OCI-LY7 (cell line): Measurements from ENCODE around the gene KCNN3. TPM values are rescaled to one million over a fixed set of nuclear protein-coding genes. Genes with fewer than 3 reads are reported as not detected.

Source experiments
- BruUV-seq: library from RNA; stranded (reverse); fragments of 400-500 nt; replicated peaks from 2 replicates; lab custom pipeline; 2021; lab: Mats Ljungman, UMichigan
- CTCF ChIA-PET: fragments of 300-600 bp; sonication (Branson Sonifier 250); formaldehyde crosslinking; loops from one replicate; lab custom pipeline; 2022; ENCODE audit warnings: antibody characterized with exemption; ENCODE audit not compliant: unreplicated experiment; lab: Charles Lee
- POLR2A ChIA-PET: fragments of 300-600 bp; sonication (Branson Sonifier 250); formaldehyde crosslinking; loops from one replicate; lab custom pipeline; 2022; ENCODE audit warnings: antibody characterized with exemption; lab: Charles Lee
- DNase-seq: peaks from one replicate; pipeline ENCODE4 v3.0.0-alpha.2; 2015; ENCODE audit warnings: low spot score
- H2AFZ ChIP-seq: fragments of 200-600 bp; sonication (generic), shearing (Covaris generic); 2 replicates; pipeline ENCODE4 v1.6.1; 2014; ENCODE audit warnings: mild to moderate bottlenecking, antibody characterized with exemption, low read length, moderate library complexity
- H3K27ac ChIP-seq: fragments of 200-600 bp; sonication (generic); 2 replicates; pipeline ENCODE4 v1.5.1; 2014; ENCODE audit warnings: mixed run types, low read depth, mild to moderate bottlenecking, moderate library complexity, low read length, inconsistent platforms; ENCODE audit not compliant: poor library complexity, severe bottlenecking
- H3K36me3 ChIP-seq: fragments of 200-600 bp; sonication (generic); 2 replicates; pipeline ENCODE4 v1.6.1; 2014; ENCODE audit warnings: mild to moderate bottlenecking, antibody characterized with exemption, low read length, moderate library complexity, mixed read lengths; ENCODE audit not compliant: insufficient read depth
- H3K4me1 ChIP-seq: fragments of 200-600 bp; sonication (generic); 2 replicates; pipeline ENCODE4 v1.5.1; 2014; ENCODE audit warnings: mild to moderate bottlenecking, low read length; ENCODE audit not compliant: insufficient read depth, poor library complexity, severe bottlenecking
- H3K4me2 ChIP-seq: fragments of 200-600 bp; sonication (generic); 2 replicates; pipeline ENCODE4 v1.6.1; 2014; ENCODE audit warnings: mild to moderate bottlenecking, low read length
- H3K4me3 ChIP-seq: fragments of 200-600 bp; sonication (generic); 2 replicates; pipeline ENCODE4 v1.5.1; 2014; ENCODE audit warnings: mild to moderate bottlenecking, low read depth, low read length; ENCODE audit not compliant: poor library complexity, severe bottlenecking
- H3K79me2 ChIP-seq: fragments of 200-600 bp; sonication (generic); 2 replicates; pipeline ENCODE4 v1.6.1; 2016; ENCODE audit warnings: low read depth, mild to moderate bottlenecking, low read length, moderate library complexity, mixed read lengths; ENCODE audit not compliant: insufficient read depth
- H3K9me2 ChIP-seq: fragments of 200-600 bp; sonication (generic); 2 replicates; pipeline ENCODE4 v1.6.1; 2016; ENCODE audit warnings: mild to moderate bottlenecking, low read length, mixed read lengths; ENCODE audit not compliant: insufficient read depth
- H3K9me3 ChIP-seq: fragments of 200-600 bp; sonication (generic); 2 replicates; pipeline ENCODE4 v1.6.1; 2014; ENCODE audit warnings: mild to moderate bottlenecking, mixed run types, low read length, mixed read lengths
- H4K20me1 ChIP-seq: fragments of 200-600 bp; sonication (generic); 2 replicates; pipeline ENCODE4 v1.6.1; 2014; ENCODE audit warnings: mild to moderate bottlenecking, antibody characterized with exemption, low read length, moderate library complexity, mixed read lengths; ENCODE audit not compliant: insufficient read depth
- EZH2phosphoT487 ChIP-seq: fragments of 200-600 bp; sonication (generic); IDR thresholded peaks from 2 replicates; pipeline ENCODE4 v1.6.1; 2018; ENCODE audit warnings: low read depth, borderline replicate concordance, mild to moderate bottlenecking, mixed run types, antibody characterized with exemption, low read length, moderate library complexity, mixed read lengths
- intact Hi-C: fragments of 100-400 bp; cut with micrococcal nuclease; formaldehyde crosslinking; loops from one replicate; pipeline ENCODE4 v1.10.0; 2022; ENCODE audit not compliant: unreplicated experiment
- total RNA-seq, 2 experiments: library from RNA; depleted of rRNA in 1 of 2; stranded (reverse); fragments of >200 nt in 1 of 2; shearing (Covaris generic) in 1 of 2; gene quantifications; 2 replicates each; pipeline ENCODE4 v1.2.3, GENCODE V29; 2014 to 2022
- TF ChIP-seq, protein P1 (sequence below): fragments of 200-600 bp; sonication (generic); conservative IDR thresholded peaks from 2 replicates; pipeline ENCODE4 v1.5.1; 2014; ENCODE audit warnings: mild to moderate bottlenecking, antibody characterized with exemption, low read length, moderate library complexity, mixed read lengths

KCNN3 gene
- total RNA-seq, 2 experiments from 2014 or later: 14.8 to 50.8 TPM

DNA sequence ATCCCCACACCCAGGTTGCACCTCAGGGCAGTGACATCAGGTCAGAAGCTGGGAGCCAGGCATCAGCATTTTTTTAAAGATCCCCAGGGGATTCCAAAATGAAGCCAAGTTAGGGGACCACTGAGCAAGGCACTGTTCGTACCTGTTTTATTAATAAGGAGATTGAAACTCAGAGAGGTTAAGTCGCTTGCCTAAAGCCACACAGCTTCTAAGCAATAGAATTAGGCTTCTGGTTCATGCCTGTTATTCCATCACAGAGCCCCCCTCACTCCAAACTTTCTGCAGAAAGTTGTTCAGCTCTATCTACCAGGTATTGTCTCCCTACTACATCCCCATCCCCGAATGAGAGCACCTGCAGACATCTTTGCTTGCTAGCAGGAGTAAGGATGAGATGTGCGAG is 28.7 kb downstream of the KCNN3 start:
- H3K36me3 ChIP-seq: peaks cover 11% of the 10 kb centered on the region; the same call in 1 of the 2 replicates
- intact Hi-C loops: no loop called here
- H3K79me2 ChIP-seq: no peaks in the 10 kb centered on the region; the same call in 1 of the 2 replicates
- DNase-seq: no peak
- H2AFZ ChIP-seq: no peak overlapping the region
- no peaks in the 10 kb centered on the region for H3K9me3 ChIP-seq
- no peak overlapping the region for H3K4me3 ChIP-seq
- TF ChIP-seq, protein P1, sequence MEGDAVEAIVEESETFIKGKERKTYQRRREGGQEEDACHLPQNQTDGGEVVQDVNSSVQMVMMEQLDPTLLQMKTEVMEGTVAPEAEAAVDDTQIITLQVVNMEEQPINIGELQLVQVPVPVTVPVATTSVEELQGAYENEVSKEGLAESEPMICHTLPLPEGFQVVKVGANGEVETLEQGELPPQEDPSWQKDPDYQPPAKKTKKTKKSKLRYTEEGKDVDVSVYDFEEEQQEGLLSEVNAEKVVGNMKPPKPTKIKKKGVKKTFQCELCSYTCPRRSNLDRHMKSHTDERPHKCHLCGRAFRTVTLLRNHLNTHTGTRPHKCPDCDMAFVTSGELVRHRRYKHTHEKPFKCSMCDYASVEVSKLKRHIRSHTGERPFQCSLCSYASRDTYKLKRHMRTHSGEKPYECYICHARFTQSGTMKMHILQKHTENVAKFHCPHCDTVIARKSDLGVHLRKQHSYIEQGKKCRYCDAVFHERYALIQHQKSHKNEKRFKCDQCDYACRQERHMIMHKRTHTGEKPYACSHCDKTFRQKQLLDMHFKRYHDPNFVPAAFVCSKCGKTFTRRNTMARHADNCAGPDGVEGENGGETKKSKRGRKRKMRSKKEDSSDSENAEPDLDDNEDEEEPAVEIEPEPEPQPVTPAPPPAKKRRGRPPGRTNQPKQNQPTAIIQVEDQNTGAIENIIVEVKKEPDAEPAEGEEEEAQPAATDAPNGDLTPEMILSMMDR: no peak
- no peak overlapping the region for H3K27ac ChIP-seq
- peaks cover 85% of the 10 kb centered on the region for H3K4me1 ChIP-seq
- ChIA-PET POLR2A (interaction anchor here (1.3 kb wide), 1 partner anchor 18 kb away, joined by 3 read pairs; no protein-coding TSS in a partner anchor), CTCF (no interaction called here)
- BruUV-seq: no TSS peak
- H3K4me2 ChIP-seq: peak overlapping the region; percentile 52; the same call in 1 of the 2 replicates
- no peaks in the 10 kb centered on the region for H4K20me1 ChIP-seq
- H3K9me2 ChIP-seq: no peaks in the 10 kb centered on the region

DNA sequence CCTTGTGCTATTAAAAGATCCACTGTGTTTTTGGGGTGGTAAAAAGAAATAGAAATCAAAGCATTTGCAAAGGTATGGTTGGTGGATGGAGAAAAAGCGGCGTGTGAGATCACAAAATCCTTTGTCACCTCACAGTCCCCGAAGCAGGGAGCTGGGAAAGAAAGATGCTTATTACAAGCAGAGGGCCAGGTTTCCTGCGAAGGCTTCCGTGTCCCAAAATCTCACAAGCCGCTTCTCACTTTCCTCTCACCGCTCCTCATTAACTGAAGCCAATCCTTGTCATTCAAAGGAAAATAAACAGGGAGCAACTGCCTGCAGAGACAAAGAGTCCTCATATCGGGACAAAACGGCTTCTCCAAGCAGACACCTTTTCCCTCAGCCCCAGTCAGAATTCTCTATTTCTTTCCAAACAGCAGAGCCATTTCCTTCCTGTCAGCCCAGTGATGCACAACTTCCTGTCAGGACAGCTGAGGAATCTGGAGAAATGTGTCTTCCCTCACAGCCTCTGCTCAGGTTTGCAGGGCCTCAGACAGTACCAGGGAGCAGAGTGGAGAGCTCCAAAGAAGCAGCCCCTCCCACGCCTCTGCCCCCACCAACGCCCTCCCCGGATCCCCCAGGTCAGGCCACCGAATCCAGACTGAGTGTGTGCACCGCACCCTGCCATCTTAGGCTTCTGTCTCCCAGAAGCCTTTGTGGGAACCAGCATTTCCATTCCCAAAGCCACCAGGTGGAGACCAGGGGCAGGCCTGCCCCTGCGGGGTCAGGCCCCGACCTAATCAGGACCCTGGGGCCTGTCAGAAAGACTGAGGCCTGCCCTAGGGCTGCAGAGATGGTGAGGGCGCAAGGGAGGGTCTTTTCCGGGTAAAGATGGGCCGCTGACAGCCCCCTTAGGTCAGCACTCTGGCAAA is 29.6 kb downstream of the KCNN3 start:
- H3K9me2 ChIP-seq: no peaks in the 10 kb centered on the region
- TF ChIP-seq, protein P1: no peak
- TF ChIP-seq EZH2phosphoT487: no peak
- H3K9me3 ChIP-seq: no peaks in the 10 kb centered on the region
- H3K27ac ChIP-seq: no peak overlapping the region
- no peak overlapping the region for H2AFZ ChIP-seq
- no TSS peak for BruUV-seq
- intact Hi-C loops: no loop called here
- ChIA-PET POLR2A (no interaction called here), CTCF (no interaction called here)
- no peak overlapping the region for H3K4me3 ChIP-seq
- H4K20me1 ChIP-seq: no peaks in the 10 kb centered on the region
- H3K79me2 ChIP-seq: no peaks in the 10 kb centered on the region; the same call in 1 of the 2 replicates
- peak overlapping the region; percentile 52 for H3K4me2 ChIP-seq
- no peak for DNase-seq
- H3K36me3 ChIP-seq: peaks cover 11% of the 10 kb centered on the region; the same call in 1 of the 2 replicates
- H3K4me1 ChIP-seq: peaks cover 85% of the 10 kb centered on the region

DNA sequence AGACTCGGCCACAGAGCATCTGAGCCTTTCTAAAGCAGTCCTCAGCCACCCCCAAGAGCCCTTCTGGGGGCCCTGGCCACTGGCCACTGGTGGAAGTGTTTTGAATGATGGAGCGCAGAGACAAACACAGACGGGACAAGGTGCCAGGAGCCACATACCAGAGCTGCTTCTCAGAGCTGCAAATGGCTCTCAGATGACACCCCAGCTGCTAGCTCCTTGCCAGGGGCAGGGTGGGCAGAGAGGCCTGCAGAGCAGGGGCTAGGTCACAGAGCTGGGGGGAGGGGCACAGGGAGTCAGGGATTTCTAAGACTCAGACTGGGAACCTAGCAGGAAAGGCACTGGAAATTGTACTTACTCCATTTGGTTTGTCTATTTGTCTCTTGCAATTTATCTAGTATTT is 30.4 kb downstream of the KCNN3 start:
- POLR2A ChIA-PET: no interaction called here
- H3K9me2 ChIP-seq: no peaks in the 10 kb centered on the region
- no peak overlapping the region for H3K4me3 ChIP-seq
- TF ChIP-seq, protein P1: no peak
- TF ChIP-seq EZH2phosphoT487: no peak
- H2AFZ ChIP-seq: no peak overlapping the region
- no peak for DNase-seq
- CTCF ChIA-PET: interaction anchor here (2.2 kb wide), 1 partner anchor 19 kb away, joined by 8 read pairs; no protein-coding TSS in a partner anchor
- H3K9me3 ChIP-seq: no peaks in the 10 kb centered on the region
- no TSS peak for BruUV-seq
- no peaks in the 10 kb centered on the region for H4K20me1 ChIP-seq
- H3K79me2 ChIP-seq: no peaks in the 10 kb centered on the region; the same call in 1 of the 2 replicates
- intact Hi-C loops: no loop called here
- H3K27ac ChIP-seq: no peak overlapping the region
- no peak overlapping the region for H3K4me2 ChIP-seq
- H3K36me3 ChIP-seq: peaks cover 14% of the 10 kb centered on the region; the same call in 1 of the 2 replicates
- peaks cover 82% of the 10 kb centered on the region for H3K4me1 ChIP-seq
